ENCODE data around the gene PSMB7.

Gene PSMB7

DNA sequence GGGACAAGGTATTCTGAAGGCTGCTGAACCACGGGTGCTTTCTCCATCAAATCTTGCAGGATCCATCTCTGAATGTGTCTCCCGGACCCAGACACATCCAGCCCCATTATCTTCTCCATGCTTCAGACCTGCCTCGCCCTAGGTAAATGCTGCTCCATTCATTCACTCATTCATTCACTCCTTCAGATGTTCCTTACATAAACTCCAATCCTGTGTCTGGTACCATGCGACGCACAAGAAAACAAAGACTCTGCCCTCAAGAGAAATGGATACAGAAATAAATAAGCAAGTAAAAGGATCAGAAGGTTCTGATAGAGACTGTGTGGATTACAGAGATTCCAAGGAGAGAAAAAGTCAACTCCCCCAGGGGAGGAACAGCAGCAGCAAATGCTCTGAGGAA lies 7.9 kb upstream of the PSMB7 start:
- H3K4me2 ChIP-seq (ENCODE audit: low read depth, low read length, poor library complexity, severe bottlenecking), result no peak overlapping the region
- H3K9me3 ChIP-seq (ENCODE audit: insufficient read depth, low read length), result no peaks in the 10 kb centered on the region
- H3K79me2 ChIP-seq (ENCODE audit: insufficient read depth, low read length), result no peaks in the 10 kb centered on the region
- no peak overlapping the region for H2AFZ ChIP-seq (ENCODE audit: low read depth, low read length, severe bottlenecking)
- no peak overlapping the region for H3K27ac ChIP-seq (ENCODE audit: low read depth, low read length)
- TF ChIP-seq, protein P1, sequence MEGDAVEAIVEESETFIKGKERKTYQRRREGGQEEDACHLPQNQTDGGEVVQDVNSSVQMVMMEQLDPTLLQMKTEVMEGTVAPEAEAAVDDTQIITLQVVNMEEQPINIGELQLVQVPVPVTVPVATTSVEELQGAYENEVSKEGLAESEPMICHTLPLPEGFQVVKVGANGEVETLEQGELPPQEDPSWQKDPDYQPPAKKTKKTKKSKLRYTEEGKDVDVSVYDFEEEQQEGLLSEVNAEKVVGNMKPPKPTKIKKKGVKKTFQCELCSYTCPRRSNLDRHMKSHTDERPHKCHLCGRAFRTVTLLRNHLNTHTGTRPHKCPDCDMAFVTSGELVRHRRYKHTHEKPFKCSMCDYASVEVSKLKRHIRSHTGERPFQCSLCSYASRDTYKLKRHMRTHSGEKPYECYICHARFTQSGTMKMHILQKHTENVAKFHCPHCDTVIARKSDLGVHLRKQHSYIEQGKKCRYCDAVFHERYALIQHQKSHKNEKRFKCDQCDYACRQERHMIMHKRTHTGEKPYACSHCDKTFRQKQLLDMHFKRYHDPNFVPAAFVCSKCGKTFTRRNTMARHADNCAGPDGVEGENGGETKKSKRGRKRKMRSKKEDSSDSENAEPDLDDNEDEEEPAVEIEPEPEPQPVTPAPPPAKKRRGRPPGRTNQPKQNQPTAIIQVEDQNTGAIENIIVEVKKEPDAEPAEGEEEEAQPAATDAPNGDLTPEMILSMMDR (IDR thresholded peaks at IDR 0.05; ENCODE audit: insufficient read depth, low read length, poor library complexity, severe bottlenecking), result no peak
- TF ChIP-seq EZH2phosphoT487 (conservative IDR thresholded peaks at IDR 0.05; ENCODE audit: low read length), result no peak
- no peak overlapping the region for H3K9ac ChIP-seq (ENCODE audit: low read length)
- no peaks in the 10 kb centered on the region for H3K27me3 ChIP-seq (ENCODE audit: low read length)
- no peaks in the 10 kb centered on the region for H3F3A ChIP-seq (ENCODE audit: insufficient read depth)
- no peaks in the 10 kb centered on the region for H3K9me2 ChIP-seq (replicated peaks; ENCODE audit: insufficient read depth, low read length)
- no peak overlapping the region for H3K4me3 ChIP-seq (ENCODE audit: insufficient read depth, low read length, poor library complexity, severe bottlenecking)
- H4K20me1 ChIP-seq (ENCODE audit: low read depth, low read length), result no peaks in the 10 kb centered on the region
- H3K36me3 ChIP-seq (ENCODE audit: low read length), result no peaks in the 10 kb centered on the region

DNA sequence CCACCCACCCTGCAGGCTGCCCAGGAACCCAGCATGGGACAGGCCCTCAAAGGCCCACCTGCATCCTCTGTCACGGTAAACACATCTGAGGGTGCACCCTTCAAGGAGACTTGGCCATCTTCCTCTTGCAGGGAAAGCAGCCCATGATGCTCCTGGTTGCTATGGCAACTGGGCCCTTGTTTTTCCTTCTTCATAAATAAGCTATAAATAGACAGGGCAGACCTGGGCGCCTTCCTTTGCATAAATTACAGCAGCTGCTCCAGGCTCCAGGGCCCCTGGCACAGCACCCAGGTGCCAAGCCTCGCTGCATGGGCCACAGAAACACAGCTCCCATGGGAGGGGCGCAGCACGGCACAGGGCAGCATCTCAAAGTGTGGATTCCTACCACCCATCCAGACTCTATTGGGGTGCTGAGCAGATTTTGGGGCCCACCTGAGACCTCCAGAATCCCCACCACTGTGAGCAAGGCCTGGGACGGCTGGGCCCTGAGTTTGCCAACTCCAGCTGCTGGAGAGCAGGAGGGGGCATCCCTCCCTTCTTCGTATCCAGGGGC lies 5.8 kb upstream of the PSMB7 start:
- Histone ChIP-seq H3K9me3 (ENCODE audit: insufficient read depth, low read length) (no peaks in the 10 kb centered on the region), H3F3A (ENCODE audit: insufficient read depth) (no peaks in the 10 kb centered on the region), H4K20me1 (ENCODE audit: low read depth, low read length) (no peaks in the 10 kb centered on the region), H3K9me2 (replicated peaks; ENCODE audit: insufficient read depth, low read length) (no peaks in the 10 kb centered on the region), H3K4me3 (ENCODE audit: insufficient read depth, low read length, poor library complexity, severe bottlenecking) (no peak overlapping the region), H3K27me3 (ENCODE audit: low read length) (no peaks in the 10 kb centered on the region), H3K27ac (ENCODE audit: low read depth, low read length) (no peak overlapping the region), H3K79me2 (ENCODE audit: insufficient read depth, low read length) (no peaks in the 10 kb centered on the region), H3K36me3 (ENCODE audit: low read length) (no peaks in the 10 kb centered on the region), H3K4me2 (ENCODE audit: low read depth, low read length, poor library complexity, severe bottlenecking) (no peak overlapping the region), H2AFZ (ENCODE audit: low read depth, low read length, severe bottlenecking) (no peak overlapping the region), H3K9ac (ENCODE audit: low read length) (no peak overlapping the region)
- no peak for TF ChIP-seq EZH2phosphoT487 (conservative IDR thresholded peaks at IDR 0.05; ENCODE audit: low read length)
- TF ChIP-seq, protein P1 (IDR thresholded peaks at IDR 0.05; ENCODE audit: insufficient read depth, low read length, poor library complexity, severe bottlenecking), result no peak

DNA sequence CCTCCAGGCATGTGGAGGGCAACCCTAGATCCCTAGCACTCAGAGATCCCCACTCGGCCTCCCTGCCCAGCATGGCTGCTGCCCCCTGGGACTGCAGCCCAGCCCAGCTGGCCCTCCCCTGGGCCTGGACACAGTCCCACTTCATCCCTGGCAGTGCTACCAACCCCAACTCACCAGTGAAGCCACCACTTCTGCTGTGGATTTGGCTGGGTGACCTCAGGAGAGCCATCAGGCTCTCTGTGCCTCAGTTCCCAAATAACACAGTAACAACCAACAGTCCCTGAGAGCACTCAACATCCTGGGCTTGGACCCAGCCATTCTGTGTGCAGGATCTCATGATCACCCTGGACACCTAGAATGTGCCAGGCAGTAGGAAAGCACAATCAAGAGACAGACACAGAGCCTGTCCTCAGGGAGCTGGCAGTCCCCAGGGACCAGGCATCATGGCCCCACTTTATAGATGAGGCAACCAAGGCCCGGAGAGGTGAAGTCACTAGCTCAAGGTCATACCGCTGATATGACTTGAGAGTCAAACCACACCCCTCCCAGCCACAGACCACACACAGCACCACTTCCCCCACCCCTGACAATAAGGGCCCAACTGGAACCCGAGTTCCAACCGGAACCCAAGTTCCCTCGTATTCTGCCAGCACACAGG lies 4.7 kb upstream of the PSMB7 start:
- H3K4me2 ChIP-seq (ENCODE audit: low read depth, low read length, poor library complexity, severe bottlenecking), result no peak overlapping the region
- H2AFZ ChIP-seq (ENCODE audit: low read depth, low read length, severe bottlenecking), result no peak overlapping the region
- H3K9me3 ChIP-seq (ENCODE audit: insufficient read depth, low read length), result 0 out of 2 replicates have a peak, but pooled peaks cover 5% of the 10 kb centered on the region
- H3K36me3 ChIP-seq (ENCODE audit: low read length), result no peaks in the 10 kb centered on the region
- TF ChIP-seq, protein P1 (IDR thresholded peaks at IDR 0.05; ENCODE audit: insufficient read depth, low read length, poor library complexity, severe bottlenecking), result no peak
- no peak for TF ChIP-seq EZH2phosphoT487 (conservative IDR thresholded peaks at IDR 0.05; ENCODE audit: low read length)
- H3K4me3 ChIP-seq (ENCODE audit: insufficient read depth, low read length, poor library complexity, severe bottlenecking), result no peak overlapping the region
- H3F3A ChIP-seq (ENCODE audit: insufficient read depth), result no peaks in the 10 kb centered on the region
- H3K27ac ChIP-seq (ENCODE audit: low read depth, low read length), result no peak overlapping the region
- H3K27me3 ChIP-seq (ENCODE audit: low read length), result no peaks in the 10 kb centered on the region
- H4K20me1 ChIP-seq (ENCODE audit: low read depth, low read length), result no peaks in the 10 kb centered on the region
- peaks cover 1% of the 10 kb centered on the region; the same call in 1 of the 2 replicates for H3K79me2 ChIP-seq (ENCODE audit: insufficient read depth, low read length)
- H3K9me2 ChIP-seq (replicated peaks; ENCODE audit: insufficient read depth, low read length), result no peaks in the 10 kb centered on the region
- H3K9ac ChIP-seq (ENCODE audit: low read length), result no peak overlapping the region
